Liver (tissue), 3 donors: Measurements from ENCODE around the gene TENT4A.

Experiments
- ATF3 ChIP-seq: IDR thresholded peaks from 2 replicates; pipeline ENCODE4 v1.6.1; 2016; ENCODE audit warnings: antibody characterized with exemption
- CTCF ChIP-seq: fragments of 150-350 bp; IDR thresholded peaks from 2 replicates; pipeline ENCODE4 v1.5.1; 2017; ENCODE audit warnings: improper control_type of control experiment, low read depth, low read length; ENCODE audit not compliant: missing input control
- EGR1 ChIP-seq, 2 donors: IDR thresholded peaks; 2 replicates each; pipeline ENCODE4 v1.6.1; 2016 to 2018; ENCODE audit warnings: antibody characterized with exemption in 2 of 2, low read depth in 2 of 2
- FOXA2 ChIP-seq: IDR thresholded peaks from 2 replicates; pipeline ENCODE4 v1.6.1; 2016; ENCODE audit warnings: antibody characterized with exemption
- GABPA ChIP-seq, 2 donors: IDR thresholded peaks in 1 of 2; conservative IDR thresholded peaks in 1 of 2; 2 replicates each; pipeline ENCODE4 v1.6.1; 2016; ENCODE audit warnings: antibody characterized with exemption in 2 of 2, mild to moderate bottlenecking in 1 of 2, moderate library complexity in 1 of 2
- JUND ChIP-seq, 2 donors: IDR thresholded peaks; 2 replicates each; pipeline ENCODE4 v1.6.1; 2016; ENCODE audit warnings: antibody characterized with exemption in 2 of 2
- MAX ChIP-seq: IDR thresholded peaks from 2 replicates; pipeline ENCODE4 v1.6.1; 2016; ENCODE audit warnings: antibody characterized with exemption
- NR2F2 ChIP-seq: IDR thresholded peaks from 2 replicates; pipeline ENCODE4 v1.6.1; 2016; ENCODE audit warnings: antibody characterized with exemption
- RAD21 ChIP-seq, 2 donors: IDR thresholded peaks; 2 replicates each; pipeline ENCODE4 v1.6.1; 2016; ENCODE audit warnings: antibody characterized with exemption in 2 of 2, mild to moderate bottlenecking in 2 of 2
- REST ChIP-seq: IDR thresholded peaks from 2 replicates; pipeline ENCODE4 v1.6.1; 2016; ENCODE audit warnings: antibody characterized with exemption, mild to moderate bottlenecking
- SP1 ChIP-seq: IDR thresholded peaks from 2 replicates; pipeline ENCODE4 v1.6.1; 2018; ENCODE audit warnings: antibody characterized with exemption, mild to moderate bottlenecking
- TAF1 ChIP-seq: conservative IDR thresholded peaks from 2 replicates; pipeline ENCODE4 v1.6.1; 2016; ENCODE audit warnings: antibody characterized with exemption, mild to moderate bottlenecking
- YY1 ChIP-seq: IDR thresholded peaks from 2 replicates; pipeline ENCODE4 v1.6.1; 2016; ENCODE audit warnings: antibody characterized with exemption, mild to moderate bottlenecking
- ZBTB33 ChIP-seq: IDR thresholded peaks from 2 replicates; pipeline ENCODE4 v1.6.1; 2016; ENCODE audit warnings: antibody characterized with exemption
- donor health status: healthy.
- donor health status: healthy.

- TF ChIP-seq REST (no peak), CTCF (no peak), NR2F2 (no peak), MAX (no peak), EGR1 (IDR thresholded peaks at IDR 0.05; ENCODE audit: low read depth in 2 of 2) (no peak), YY1 (no peak), ZBTB33 (no peak), GABPA (IDR thresholded peaks at IDR 0.05 in 1 of 2, conservative IDR thresholded peaks at IDR 0.05 in 1 of 2) (no peak), JUND (IDR thresholded peaks at IDR 0.05) (no peak), TAF1 (no peak), RAD21 (IDR thresholded peaks at IDR 0.05) (no peak), ATF3 (no peak), FOXA2 (no peak), SP1 (no peak)
Measured at GRCh38 chr5:6698696-6699095, 14.5 kb upstream of the TENT4A start.
